PC-3 (cell line): Measurements from ENCODE around the gene BDKRB1. TPM values are rescaled to one million over a fixed set of nuclear protein-coding genes. Genes with fewer than 3 reads are reported as not detected.
"Not testable (repeated sequence)": the region's sequence is repeated elsewhere in the genome, so short reads cannot be mapped to it uniquely, and the experiment has no call there.

Experiments
- ATAC-seq: fragments of 200-7000 bp; cut with Tn5 transposase; 2 replicates; pipeline ENCODE4 v1.9.1; 2020; ENCODE audit warnings: mild to moderate bottlenecking, moderate library complexity
- BruUV-seq: library from RNA; stranded (reverse); fragments of 400-500 nt; replicated peaks from 2 replicates; lab custom pipeline; 2021; lab: Mats Ljungman, UMichigan
- CTCF ChIA-PET: fragments of 300-600 bp; sonication (Branson Sonifier 250); formaldehyde crosslinking; loops from one replicate; lab custom pipeline; 2022; ENCODE audit warnings: antibody characterized with exemption; lab: Charles Lee
- POLR2A ChIA-PET: fragments of 300-600 bp; sonication (Branson Sonifier 250); formaldehyde crosslinking; loops from one replicate; lab custom pipeline; 2022; ENCODE audit warnings: antibody characterized with exemption; ENCODE audit not compliant: unreplicated experiment; lab: Charles Lee
- DNase-seq: peaks from one replicate; pipeline ENCODE4 v3.0.0-alpha.2; 2015
- H2AFZ ChIP-seq: fragments of 300-600 bp; sonication (generic); 2 replicates; pipeline ENCODE4 v1.6.0; 2016; ENCODE audit warnings: antibody characterized with exemption, low read length
- H3F3A ChIP-seq: fragments of 300-600 bp; sonication (generic); one replicate; pipeline ENCODE4 v1.6.0; 2017; ENCODE audit warnings: antibody characterized with exemption, low read length, control low read depth, mild to moderate bottlenecking; ENCODE audit not compliant: unreplicated experiment
- H3K27ac ChIP-seq: fragments of 300-600 bp; sonication (generic); 2 replicates; pipeline ENCODE4 v1.5.1; 2016; ENCODE audit warnings: mild to moderate bottlenecking, low read length
- H3K27me3 ChIP-seq: fragments of 300-600 bp; sonication (generic); 2 replicates; pipeline ENCODE4 v1.6.1; 2016; ENCODE audit warnings: low read length, mixed read lengths
- H3K36me3 ChIP-seq: fragments of 300-600 bp; sonication (generic); 2 replicates; pipeline ENCODE4 v1.6.1; 2016; ENCODE audit warnings: low read depth, mixed run types, low read length, mixed read lengths
- H3K4me1 ChIP-seq: fragments of 300-600 bp; sonication (generic); 2 replicates; pipeline ENCODE4 v1.5.1; 2016; ENCODE audit warnings: low read length; ENCODE audit not compliant: insufficient read depth
- H3K4me2 ChIP-seq: fragments of 300-600 bp; sonication (generic); 2 replicates; pipeline ENCODE4 v1.6.0; 2016; ENCODE audit warnings: low read length
- H3K4me3 ChIP-seq: fragments of 300-600 bp; sonication (generic); 2 replicates; pipeline ENCODE4 v1.5.1; 2016; ENCODE audit warnings: mild to moderate bottlenecking, low read length, mixed read lengths
- H3K79me2 ChIP-seq: fragments of 300-600 bp; sonication (generic); 2 replicates; pipeline ENCODE4 v1.6.1; 2017; ENCODE audit warnings: low read length, mixed read lengths
- H3K9ac ChIP-seq: fragments of 300-600 bp; sonication (generic); 2 replicates; pipeline ENCODE4 v1.6.0; 2016; ENCODE audit warnings: mild to moderate bottlenecking, low read length
- H3K9me2 ChIP-seq: fragments of 300-600 bp; sonication (generic); replicated peaks from 2 replicates; pipeline ENCODE4 v1.6.1; 2016; ENCODE audit warnings: mixed run types, low read length, mixed read lengths
- H3K9me3 ChIP-seq: fragments of 300-600 bp; sonication (generic); 2 replicates; pipeline ENCODE4 v1.6.1; 2016; ENCODE audit warnings: low read length, mixed read lengths
- H4K20me1 ChIP-seq: fragments of 300-600 bp; sonication (generic); 2 replicates; pipeline ENCODE4 v1.6.1; 2016; ENCODE audit warnings: low read length, mixed read lengths
- EZH2 ChIP-seq: fragments of 300-600 bp; sonication (generic); IDR thresholded peaks from one replicate; pipeline ENCODE4 v1.6.1; 2017; ENCODE audit warnings: antibody characterized with exemption, mild to moderate bottlenecking, low read length; ENCODE audit not compliant: unreplicated experiment
- EZH2phosphoT487 ChIP-seq: fragments of 300-600 bp; sonication (generic); IDR thresholded peaks from 2 replicates; pipeline ENCODE4 v1.6.1; 2018; ENCODE audit warnings: mild to moderate bottlenecking, antibody characterized with exemption, low read length, borderline replicate concordance
- intact Hi-C: fragments of 100-400 bp; cut with micrococcal nuclease; formaldehyde crosslinking; loops from 2 replicates; pipeline ENCODE4 v1.9.0; 2023
- total RNA-seq: library from RNA; depleted of rRNA; stranded (reverse); fragments of >200 nt; gene quantifications from 2 replicates; pipeline ENCODE4 v1.2.3, GENCODE V29; 2014
- TF ChIP-seq, protein P1 (sequence below): fragments of 300-600 bp; sonication (generic); conservative IDR thresholded peaks from 2 replicates; pipeline ENCODE4 v1.5.1; 2017; ENCODE audit warnings: antibody characterized with exemption, low read depth, mild to moderate bottlenecking, low read length

Gene BDKRB1
- total RNA-seq, 1 experiment from 2014 or later, result 0.69 TPM

DNA sequence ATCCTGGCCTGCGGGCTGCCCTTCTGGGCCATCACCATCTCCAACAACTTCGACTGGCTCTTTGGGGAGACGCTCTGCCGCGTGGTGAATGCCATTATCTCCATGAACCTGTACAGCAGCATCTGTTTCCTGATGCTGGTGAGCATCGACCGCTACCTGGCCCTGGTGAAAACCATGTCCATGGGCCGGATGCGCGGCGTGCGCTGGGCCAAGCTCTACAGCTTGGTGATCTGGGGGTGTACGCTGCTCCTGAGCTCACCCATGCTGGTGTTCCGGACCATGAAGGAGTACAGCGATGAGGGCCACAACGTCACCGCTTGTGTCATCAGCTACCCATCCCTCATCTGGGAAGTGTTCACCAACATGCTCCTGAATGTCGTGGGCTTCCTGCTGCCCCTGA, 15.4 kb upstream of the BDKRB1 start:
- Histone ChIP-seq H3K4me3 (no peak overlapping the region), H2AFZ (no peak overlapping the region), H3K36me3 (no peaks in the 10 kb centered on the region), H3K9me3 (no peaks in the 10 kb centered on the region), H3K79me2 (no peaks in the 10 kb centered on the region), H3K4me2 (no peak overlapping the region), H4K20me1 (no peaks in the 10 kb centered on the region), H3K27ac (no peak overlapping the region), H3K9me2 (no peaks in the 10 kb centered on the region), H3K4me1 (no peaks in the 10 kb centered on the region), H3K9ac (no peak overlapping the region), H3K27me3 (peaks cover 18% of the 10 kb centered on the region), H3F3A (no peaks in the 10 kb centered on the region)
- intact Hi-C loops, result no loop called here
- ChIA-PET POLR2A (no interaction called here), CTCF (no interaction called here)
- no peak for ATAC-seq
- DNase-seq, result no peak
- no TSS peak for BruUV-seq
- no peak for TF ChIP-seq EZH2
- no peak for TF ChIP-seq EZH2phosphoT487
- TF ChIP-seq, protein P1, sequence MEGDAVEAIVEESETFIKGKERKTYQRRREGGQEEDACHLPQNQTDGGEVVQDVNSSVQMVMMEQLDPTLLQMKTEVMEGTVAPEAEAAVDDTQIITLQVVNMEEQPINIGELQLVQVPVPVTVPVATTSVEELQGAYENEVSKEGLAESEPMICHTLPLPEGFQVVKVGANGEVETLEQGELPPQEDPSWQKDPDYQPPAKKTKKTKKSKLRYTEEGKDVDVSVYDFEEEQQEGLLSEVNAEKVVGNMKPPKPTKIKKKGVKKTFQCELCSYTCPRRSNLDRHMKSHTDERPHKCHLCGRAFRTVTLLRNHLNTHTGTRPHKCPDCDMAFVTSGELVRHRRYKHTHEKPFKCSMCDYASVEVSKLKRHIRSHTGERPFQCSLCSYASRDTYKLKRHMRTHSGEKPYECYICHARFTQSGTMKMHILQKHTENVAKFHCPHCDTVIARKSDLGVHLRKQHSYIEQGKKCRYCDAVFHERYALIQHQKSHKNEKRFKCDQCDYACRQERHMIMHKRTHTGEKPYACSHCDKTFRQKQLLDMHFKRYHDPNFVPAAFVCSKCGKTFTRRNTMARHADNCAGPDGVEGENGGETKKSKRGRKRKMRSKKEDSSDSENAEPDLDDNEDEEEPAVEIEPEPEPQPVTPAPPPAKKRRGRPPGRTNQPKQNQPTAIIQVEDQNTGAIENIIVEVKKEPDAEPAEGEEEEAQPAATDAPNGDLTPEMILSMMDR, result no peak

DNA sequence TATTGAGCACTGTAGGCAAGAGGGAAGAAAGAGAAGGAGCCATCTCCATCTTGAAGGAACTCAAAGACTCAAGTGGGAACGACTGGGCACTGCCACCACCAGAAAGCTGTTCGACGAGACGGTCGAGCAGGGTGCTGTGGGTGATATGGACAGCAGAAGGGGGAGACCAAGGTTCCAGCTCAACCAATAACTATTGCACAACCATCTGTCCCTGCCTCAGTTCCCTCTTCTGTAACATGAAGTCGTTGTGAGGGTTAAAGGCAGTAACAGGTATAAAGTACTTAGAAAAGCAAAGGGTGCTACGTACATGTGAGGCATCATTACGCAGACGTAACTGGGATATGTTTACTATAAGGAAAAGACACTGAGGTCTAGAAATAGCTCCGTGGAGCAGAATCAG, 13.9 kb upstream of the BDKRB1 start:
- TF ChIP-seq, protein P1, result no peak
- no peak for TF ChIP-seq EZH2
- TF ChIP-seq EZH2phosphoT487, result no peak
- Histone ChIP-seq H2AFZ (no peak overlapping the region), H3K9ac (no peak overlapping the region), H3K79me2 (no peaks in the 10 kb centered on the region), H3K27me3 (peaks cover 18% of the 10 kb centered on the region), H3K9me2 (no peaks in the 10 kb centered on the region), H3K27ac (no peak overlapping the region), H3K4me1 (no peaks in the 10 kb centered on the region), H4K20me1 (no peaks in the 10 kb centered on the region), H3K36me3 (no peaks in the 10 kb centered on the region), H3K4me2 (no peak overlapping the region), H3K4me3 (no peak overlapping the region), H3F3A (no peaks in the 10 kb centered on the region), H3K9me3 (no peaks in the 10 kb centered on the region)
- no TSS peak for BruUV-seq
- no peak for DNase-seq
- CTCF ChIA-PET, result no interaction called here
- intact Hi-C loops, result no loop called here
- no peak for ATAC-seq
- POLR2A ChIA-PET, result no interaction called here

GRCh38 chr14:96243785-96244184, 12.2 kb upstream of the BDKRB1 start:
- intact Hi-C loops, result no loop called here
- Histone ChIP-seq H3K27ac (no peak overlapping the region), H3K9me2 (no peaks in the 10 kb centered on the region), H2AFZ (no peak overlapping the region), H3K9me3 (no peaks in the 10 kb centered on the region), H3K4me1 (no peaks in the 10 kb centered on the region), H3K4me2 (no peak overlapping the region), H4K20me1 (no peaks in the 10 kb centered on the region), H3K9ac (no peak overlapping the region), H3K36me3 (no peaks in the 10 kb centered on the region), H3F3A (no peaks in the 10 kb centered on the region), H3K4me3 (no peak overlapping the region), H3K27me3 (peaks cover 5% of the 10 kb centered on the region), H3K79me2 (no peaks in the 10 kb centered on the region)
- DNase-seq, result no peak
- TF ChIP-seq, protein P1, result no peak
- no peak for TF ChIP-seq EZH2
- no peak for TF ChIP-seq EZH2phosphoT487
- BruUV-seq, result no TSS peak
- ChIA-PET POLR2A (no interaction called here), CTCF (no interaction called here)
- no peak for ATAC-seq

GRCh38 chr14:96245074-96245473, 10.9 kb upstream of the BDKRB1 start:
- CTCF ChIA-PET, result interaction anchor here (0.7 kb wide), 1 partner anchor 1779 kb away, joined by 3 read pairs; no protein-coding TSS in a partner anchor
- intact Hi-C loops, H3K27ac ChIP-seq, H3F3A ChIP-seq, H3K4me3 ChIP-seq, H3K36me3 ChIP-seq, H3K79me2 ChIP-seq, POLR2A ChIA-PET, H3K27me3 ChIP-seq, DNase-seq, H3K9ac ChIP-seq, H3K4me1 ChIP-seq, ATAC-seq, H3K4me2 ChIP-seq, H4K20me1 ChIP-seq, H2AFZ ChIP-seq, BruUV-seq, H3K9me2 ChIP-seq, H3K9me3 ChIP-seq: not testable (repeated sequence)
